ENCODE results near the gene SCAMP5. TPM values are rescaled to one million over a fixed set of nuclear protein-coding genes. Genes with fewer than 3 reads are reported as not detected.

Gene SCAMP5
- total and polyA plus RNA-seq, 2 of the 13 experiments (the other 11 are each of a cell fraction or from before 2014, with no cell fraction given) = 34.3 to 49.0 TPM

DNA sequence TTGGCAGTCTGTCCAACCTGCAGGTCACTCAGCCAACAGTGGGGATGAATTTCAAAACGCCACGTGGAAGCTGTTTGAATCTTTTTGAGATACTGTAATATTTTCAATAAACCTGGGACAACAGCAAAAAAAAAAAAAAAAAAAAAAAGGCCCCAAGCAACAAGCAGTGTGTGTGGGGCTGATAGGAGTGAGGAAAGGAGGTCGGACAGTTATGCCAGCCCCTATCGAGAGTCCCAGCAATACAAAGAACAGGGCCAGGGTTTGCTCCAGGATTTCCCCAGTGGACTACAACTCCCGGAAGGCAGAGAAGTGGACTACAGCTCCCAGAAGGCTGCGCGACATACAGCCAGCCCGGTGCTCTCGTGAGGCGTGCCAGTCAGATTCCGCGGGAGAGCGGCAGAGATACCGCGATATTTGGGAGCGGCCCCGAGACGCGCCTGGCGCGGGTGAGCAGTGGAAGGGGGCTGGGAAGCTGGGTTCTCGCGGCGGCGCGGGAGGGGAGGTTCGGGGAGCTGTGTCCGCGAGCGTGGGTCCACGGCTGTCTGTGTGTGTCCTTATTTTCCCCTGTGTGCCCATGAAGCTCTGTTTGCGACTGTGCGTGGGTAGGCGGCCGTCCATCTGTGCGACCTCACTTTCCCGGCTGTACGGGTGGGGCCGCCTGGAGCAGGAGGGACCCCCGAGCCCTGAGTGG, 28.0 kb downstream of the SCAMP5 start, which contains the start of gene PPCDC (continued):
- TF ChIP-seq, protein P1, sequence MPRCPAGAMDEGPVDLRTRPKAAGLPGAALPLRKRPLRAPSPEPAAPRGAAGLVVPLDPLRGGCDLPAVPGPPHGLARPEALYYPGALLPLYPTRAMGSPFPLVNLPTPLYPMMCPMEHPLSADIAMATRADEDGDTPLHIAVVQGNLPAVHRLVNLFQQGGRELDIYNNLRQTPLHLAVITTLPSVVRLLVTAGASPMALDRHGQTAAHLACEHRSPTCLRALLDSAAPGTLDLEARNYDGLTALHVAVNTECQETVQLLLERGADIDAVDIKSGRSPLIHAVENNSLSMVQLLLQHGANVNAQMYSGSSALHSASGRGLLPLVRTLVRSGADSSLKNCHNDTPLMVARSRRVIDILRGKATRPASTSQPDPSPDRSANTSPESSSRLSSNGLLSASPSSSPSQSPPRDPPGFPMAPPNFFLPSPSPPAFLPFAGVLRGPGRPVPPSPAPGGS (CRISPR knock-in tag; IDR thresholded peaks at IDR 0.05) = peak; percentile 74; the same call in 1 of the 2 replicates
- no peak; the same call in 1 of the 2 replicates for TF ChIP-seq GABPA (IDR thresholded peaks at IDR 0.05; ENCODE audit: low read depth, low read length)
- TF ChIP-seq GABPA (CRISPR knock-in tag; IDR thresholded peaks at IDR 0.05; ENCODE audit: low read depth) = peak; percentile 80
- TF ChIP-seq, protein P2, sequence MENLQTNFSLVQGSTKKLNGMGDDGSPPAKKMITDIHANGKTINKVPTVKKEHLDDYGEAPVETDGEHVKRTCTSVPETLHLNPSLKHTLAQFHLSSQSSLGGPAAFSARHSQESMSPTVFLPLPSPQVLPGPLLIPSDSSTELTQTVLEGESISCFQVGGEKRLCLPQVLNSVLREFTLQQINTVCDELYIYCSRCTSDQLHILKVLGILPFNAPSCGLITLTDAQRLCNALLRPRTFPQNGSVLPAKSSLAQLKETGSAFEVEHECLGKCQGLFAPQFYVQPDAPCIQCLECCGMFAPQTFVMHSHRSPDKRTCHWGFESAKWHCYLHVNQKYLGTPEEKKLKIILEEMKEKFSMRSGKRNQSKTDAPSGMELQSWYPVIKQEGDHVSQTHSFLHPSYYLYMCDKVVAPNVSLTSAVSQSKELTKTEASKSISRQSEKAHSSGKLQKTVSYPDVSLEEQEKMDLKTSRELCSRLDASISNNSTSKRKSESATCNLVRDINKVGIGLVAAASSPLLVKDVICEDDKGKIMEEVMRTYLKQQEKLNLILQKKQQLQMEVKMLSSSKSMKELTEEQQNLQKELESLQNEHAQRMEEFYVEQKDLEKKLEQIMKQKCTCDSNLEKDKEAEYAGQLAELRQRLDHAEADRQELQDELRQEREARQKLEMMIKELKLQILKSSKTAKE (CRISPR knock-in tag; IDR thresholded peaks at IDR 0.05; ENCODE audit: borderline replicate concordance) = 0 out of 2 replicates have a peak, but pooled peaks have one; percentile 23
- TF ChIP-seq ZBTB7A (CRISPR knock-in tag; IDR thresholded peaks at IDR 0.05) = peak; percentile 27; the same call in 1 of the 2 replicates
- peak; percentile 79 for TF ChIP-seq KDM5A (IDR thresholded peaks at IDR 0.05; ENCODE audit: borderline replicate concordance, low read length)
- peak; percentile 64 for TF ChIP-seq MEF2D (CRISPR knock-in tag; IDR thresholded peaks at IDR 0.05)
- TF ChIP-seq SIX4 (CRISPR knock-in tag; IDR thresholded peaks at IDR 0.05) = no peak
- TF ChIP-seq, protein P3, sequence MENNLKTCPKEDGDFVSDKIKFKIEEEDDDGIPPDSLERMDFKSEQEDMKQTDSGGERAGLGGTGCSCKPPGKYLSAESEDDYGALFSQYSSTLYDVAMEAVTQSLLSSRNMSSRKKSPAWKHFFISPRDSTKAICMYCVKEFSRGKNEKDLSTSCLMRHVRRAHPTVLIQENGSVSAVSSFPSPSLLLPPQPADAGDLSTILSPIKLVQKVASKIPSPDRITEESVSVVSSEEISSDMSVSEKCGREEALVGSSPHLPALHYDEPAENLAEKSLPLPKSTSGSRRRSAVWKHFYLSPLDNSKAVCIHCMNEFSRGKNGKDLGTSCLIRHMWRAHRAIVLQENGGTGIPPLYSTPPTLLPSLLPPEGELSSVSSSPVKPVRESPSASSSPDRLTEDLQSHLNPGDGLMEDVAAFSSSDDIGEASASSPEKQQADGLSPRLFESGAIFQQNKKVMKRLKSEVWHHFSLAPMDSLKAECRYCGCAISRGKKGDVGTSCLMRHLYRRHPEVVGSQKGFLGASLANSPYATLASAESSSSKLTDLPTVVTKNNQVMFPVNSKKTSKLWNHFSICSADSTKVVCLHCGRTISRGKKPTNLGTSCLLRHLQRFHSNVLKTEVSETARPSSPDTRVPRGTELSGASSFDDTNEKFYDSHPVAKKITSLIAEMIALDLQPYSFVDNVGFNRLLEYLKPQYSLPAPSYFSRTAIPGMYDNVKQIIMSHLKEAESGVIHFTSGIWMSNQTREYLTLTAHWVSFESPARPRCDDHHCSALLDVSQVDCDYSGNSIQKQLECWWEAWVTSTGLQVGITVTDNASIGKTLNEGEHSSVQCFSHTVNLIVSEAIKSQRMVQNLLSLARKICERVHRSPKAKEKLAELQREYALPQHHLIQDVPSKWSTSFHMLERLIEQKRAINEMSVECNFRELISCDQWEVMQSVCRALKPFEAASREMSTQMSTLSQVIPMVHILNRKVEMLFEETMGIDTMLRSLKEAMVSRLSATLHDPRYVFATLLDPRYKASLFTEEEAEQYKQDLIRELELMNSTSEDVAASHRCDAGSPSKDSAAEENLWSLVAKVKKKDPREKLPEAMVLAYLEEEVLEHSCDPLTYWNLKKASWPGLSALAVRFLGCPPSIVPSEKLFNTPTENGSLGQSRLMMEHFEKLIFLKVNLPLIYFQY (CRISPR knock-in tag; IDR thresholded peaks at IDR 0.05; ENCODE audit: borderline replicate concordance) = no peak
- TF ChIP-seq, protein P4, sequence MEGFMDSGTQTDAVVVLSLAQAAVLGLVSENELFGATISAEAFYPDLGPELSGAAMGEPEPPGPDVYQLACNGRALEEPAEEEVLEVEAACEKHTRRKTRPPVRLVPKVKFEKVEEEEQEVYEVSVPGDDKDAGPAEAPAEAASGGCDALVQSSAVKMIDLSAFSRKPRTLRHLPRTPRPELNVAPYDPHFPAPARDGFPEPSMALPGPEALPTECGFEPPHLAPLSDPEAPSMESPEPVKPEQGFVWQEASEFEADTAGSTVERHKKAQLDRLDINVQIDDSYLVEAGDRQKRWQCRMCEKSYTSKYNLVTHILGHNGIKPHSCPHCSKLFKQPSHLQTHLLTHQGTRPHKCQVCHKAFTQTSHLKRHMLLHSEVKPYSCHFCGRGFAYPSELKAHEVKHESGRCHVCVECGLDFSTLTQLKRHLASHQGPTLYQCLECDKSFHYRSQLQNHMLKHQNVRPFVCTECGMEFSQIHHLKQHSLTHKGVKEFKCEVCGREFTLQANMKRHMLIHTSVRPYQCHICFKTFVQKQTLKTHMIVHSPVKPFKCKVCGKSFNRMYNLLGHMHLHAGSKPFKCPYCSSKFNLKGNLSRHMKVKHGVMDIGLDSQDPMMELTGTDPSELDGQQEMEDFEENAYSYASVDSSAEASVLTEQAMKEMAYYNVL (CRISPR knock-in tag; IDR thresholded peaks at IDR 0.05; ENCODE audit: borderline replicate concordance) = no peak
- no peak for TF ChIP-seq BRCA1 (CRISPR knock-in tag; IDR thresholded peaks at IDR 0.05)
- peak; percentile 81 for TF ChIP-seq YY1 (IDR thresholded peaks at IDR 0.05; ENCODE audit: insufficient read depth, insufficient replicate concordance, low read depth, low read length)
- TF ChIP-seq SUZ12 (IDR thresholded peaks at IDR 0.05; ENCODE audit: low read depth, low read length) = peak; percentile 85
- 0 out of 2 replicates have a peak, but pooled peaks have one; percentile 51 for TF ChIP-seq ZNF333 (CRISPR knock-in tag; IDR thresholded peaks at IDR 0.05; ENCODE audit: borderline replicate concordance)
- peak; percentile 74; the same call in 1 of the 2 replicates for TF ChIP-seq HDAC1 (CRISPR knock-in tag; IDR thresholded peaks at IDR 0.05)
- peak; percentile 22 for TF ChIP-seq MED8 (CRISPR knock-in tag; IDR thresholded peaks at IDR 0.05; ENCODE audit: insufficient replicate concordance)
- TF ChIP-seq, protein P5, sequence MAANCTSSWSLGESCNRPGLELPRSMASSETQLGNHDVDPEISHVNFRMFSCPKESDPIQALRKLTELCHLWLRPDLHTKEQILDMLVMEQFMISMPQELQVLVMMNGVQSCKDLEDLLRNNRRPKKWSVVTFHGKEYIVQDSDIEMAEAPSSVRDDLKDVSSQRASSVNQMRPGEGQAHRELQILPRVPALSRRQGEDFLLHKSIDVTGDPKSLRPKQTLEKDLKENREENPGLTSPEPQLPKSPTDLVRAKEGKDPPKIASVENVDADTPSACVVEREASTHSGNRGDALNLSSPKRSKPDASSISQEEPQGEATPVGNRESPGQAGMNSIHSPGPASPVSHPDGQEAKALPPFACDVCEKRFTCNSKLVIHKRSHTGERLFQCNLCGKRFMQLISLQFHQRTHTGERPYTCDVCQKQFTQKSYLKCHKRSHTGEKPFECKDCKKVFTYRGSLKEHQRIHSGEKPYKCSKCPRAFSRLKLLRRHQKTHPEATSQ (CRISPR knock-in tag; IDR thresholded peaks at IDR 0.05; ENCODE audit: borderline replicate concordance) = peak; percentile 67; the same call in 1 of the 2 replicates
- TF ChIP-seq ZNF678 (CRISPR knock-in tag; IDR thresholded peaks at IDR 0.05) = 0 out of 2 replicates have a peak, but pooled peaks have one; percentile 37

All from HepG2 (cell line).